PFSK-1 (cell line): ENCODE data around the gene PLAAT3.

Experiments
- FOXP2 ChIP-seq: optimal IDR thresholded peaks from 2 replicates; pipeline ENCODE3; 2011; ENCODE audit warnings: borderline replicate concordance, control low read depth, inconsistent platforms; ENCODE audit not compliant: insufficient read depth; ENCODE audit errors: extremely low read length, extremely low read depth
- POLR2AphosphoS5 ChIP-seq: IDR thresholded peaks from 2 replicates; pipeline ENCODE4 v1.6.1; 2012; ENCODE audit warnings: low read depth, mild to moderate bottlenecking, control low read depth, low read length, moderate library complexity
- SIN3A ChIP-seq: IDR thresholded peaks from 2 replicates; pipeline ENCODE4 v1.6.1; 2012; ENCODE audit warnings: mild to moderate bottlenecking, low read length, moderate library complexity, borderline replicate concordance; ENCODE audit not compliant: insufficient read depth
- TAF1 ChIP-seq: IDR thresholded peaks from 2 replicates; pipeline ENCODE4 v1.6.1; 2012; ENCODE audit warnings: low read length, control low read depth, borderline replicate concordance; ENCODE audit not compliant: insufficient read depth

DNA sequence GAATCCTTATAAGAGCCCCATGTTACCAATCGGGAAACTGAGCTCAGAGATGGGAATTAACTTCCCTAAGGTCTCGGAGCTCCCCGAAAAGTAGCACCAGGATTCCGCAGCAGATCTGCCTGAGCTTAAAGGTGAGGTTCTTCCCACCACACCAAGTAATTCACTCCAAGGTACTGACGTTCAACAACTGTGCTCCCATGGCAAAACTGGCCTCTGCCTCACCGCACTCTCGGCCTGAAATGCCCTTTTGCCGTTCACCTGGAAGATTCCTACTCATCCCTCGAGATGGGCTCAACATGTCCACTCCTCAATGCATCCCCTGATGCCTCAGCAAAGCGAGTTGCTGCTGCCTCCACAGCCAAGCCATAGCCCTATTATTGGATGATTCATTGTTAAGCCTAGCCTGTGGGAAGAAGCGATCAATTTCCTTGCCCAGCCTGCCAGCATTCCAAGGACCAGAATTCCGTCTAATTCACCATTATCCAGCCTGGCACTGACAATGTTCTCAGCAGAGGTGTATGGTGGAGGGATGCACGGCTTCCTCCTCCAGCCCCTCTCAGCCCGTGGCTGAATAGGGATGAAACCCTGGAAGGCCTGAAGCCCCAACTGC, 4.2 kb downstream of the PLAAT3 start:
- TF ChIP-seq TAF1 (no peak), POLR2AphosphoS5 (no peak), SIN3A (no peak), FOXP2 (no peak)
